HepG2 (cell line): ENCODE data around the gene XG. TPM values are rescaled to one million over a fixed set of nuclear protein-coding genes. Genes with fewer than 3 reads are reported as not detected.

Experiments
- ATAC-seq: fragments of 200-7000 bp; cut with Tn5 transposase; 3 replicates; pipeline ENCODE4 v1.9.1; 2020; ENCODE audit warnings: mild to moderate bottlenecking, moderate library complexity
- BruUV-seq: library from RNA; stranded (reverse); fragments of 400-500 nt; replicated peaks from 2 replicates; lab custom pipeline; 2021; lab: Mats Ljungman, UMichigan
- CTCF ChIA-PET: fragments of 300-600 bp; formaldehyde crosslinking; extraction: SDS; loops from one replicate; lab custom pipeline; 2021; ENCODE audit warnings: low total read pairs, inconsistent platforms, low intra/inter-chr PET ratio; lab: Yijun Ruan, JAX
- POLR2A ChIA-PET: fragments of 350-600 bp; sonication (Branson Sonifier 250); formaldehyde crosslinking; loops from one replicate; lab custom pipeline; 2020; ENCODE audit warnings: antibody characterized with exemption, inconsistent platforms; lab: Yijun Ruan, JAX
- DNase-seq: peaks from one replicate; pipeline ENCODE4 v3.0.0-alpha.2; 2015; ENCODE audit warnings: low spot score
- FAIRE-seq: peaks from 3 replicates; lab custom pipeline; 2011; peaks lifted over from hg19 to GRCh38; lab: Jason Lieb, UNC
- H2AFZ ChIP-seq: one replicate; pipeline ENCODE4 v1.6.1; 2011; ENCODE audit warnings: low read length, inconsistent platforms
- H3K27ac ChIP-seq: fragments of 300-600 bp; 3 replicates; pipeline ENCODE4 v1.8.0; 2011; ENCODE audit warnings: mixed run types, mild to moderate bottlenecking, mixed read lengths, low read length, inconsistent platforms; ENCODE audit not compliant: insufficient read depth; ENCODE audit errors: extremely low read length
- H3K27me3 ChIP-seq, 2 experiments: fragments of 200-600 bp in 1 of 2; 2 replicates in 1 of 2; 3 replicates in 1 of 2; pipeline versions ENCODE4 v1.6.0 to v1.8.0; 2011; ENCODE audit warnings: low read length in 2 of 2, mild to moderate bottlenecking in 2 of 2, moderate library complexity in 2 of 2, inconsistent platforms in 1 of 2; ENCODE audit not compliant: insufficient read depth in 2 of 2, control insufficient read depth in 1 of 2
- H3K36me3 ChIP-seq, 2 experiments: fragments of 200-600 bp in 1 of 2; replicated peaks in 1 of 2; 2 replicates in 1 of 2; 3 replicates in 1 of 2; pipeline versions ENCODE4 v1.5.1 to v1.8.0; 2011; ENCODE audit warnings: low read length in 2 of 2, inconsistent platforms in 1 of 2; ENCODE audit not compliant: insufficient read depth in 2 of 2, control insufficient read depth in 1 of 2
- H3K4me1 ChIP-seq: 2 replicates; pipeline ENCODE4 v1.5.1; 2012; ENCODE audit warnings: low read length, inconsistent platforms; ENCODE audit not compliant: insufficient read depth
- H3K4me2 ChIP-seq: 2 replicates; pipeline ENCODE4 v1.6.0; 2011; ENCODE audit warnings: low read depth, low read length, inconsistent platforms
- H3K4me3 ChIP-seq, 3 experiments: fragments of 200-600 bp in 1 of 3; sonication (generic), shearing (Covaris generic) in 1 of 3; replicated peaks in 1 of 3; 2 replicates each; pipeline ENCODE4 v1.5.1; 2011 to 2016; ENCODE audit warnings: low read length in 3 of 3, inconsistent platforms in 2 of 3, low read depth in 2 of 3, mild to moderate bottlenecking in 2 of 3, control low read depth in 1 of 3, mixed read lengths in 1 of 3; ENCODE audit not compliant: insufficient read depth in 1 of 3
- H3K79me2 ChIP-seq: one replicate; pipeline ENCODE4 v1.6.1; 2011; ENCODE audit warnings: low read length, inconsistent platforms; ENCODE audit not compliant: insufficient read depth
- H3K9ac ChIP-seq: 2 replicates; pipeline ENCODE4 v1.6.0; 2011; ENCODE audit warnings: mild to moderate bottlenecking, low read depth, low read length, inconsistent platforms; ENCODE audit not compliant: insufficient read depth
- H3K9me3 ChIP-seq: 2 replicates; pipeline ENCODE4 v1.5.1; 2012; ENCODE audit warnings: mild to moderate bottlenecking, low read length
- H4K20me1 ChIP-seq: 2 replicates; pipeline ENCODE4 v1.6.0; 2011; ENCODE audit warnings: inconsistent platforms, mild to moderate bottlenecking, low read length, moderate library complexity; ENCODE audit not compliant: insufficient read depth
- FOXM1 ChIP-seq: sonication (generic); formaldehyde crosslinking; IDR thresholded peaks from 2 replicates; pipeline ENCODE4 v1.5.0; 2020; ENCODE audit warnings: missing genetic modification reagents
- HMG20A ChIP-seq: IDR thresholded peaks from 2 replicates; pipeline ENCODE4 v1.6.1; 2016; ENCODE audit warnings: borderline replicate concordance
- HNF4G ChIP-seq, 2 experiments: sonication (generic) in 1 of 2; formaldehyde crosslinking in 1 of 2; IDR thresholded peaks; 2 replicates each; pipeline versions ENCODE4 v1.4.0 to v1.6.1; 2011 to 2020; ENCODE audit warnings: borderline replicate concordance in 2 of 2, low read depth in 2 of 2, mild to moderate bottlenecking in 2 of 2, low read length in 1 of 2, missing genetic modification reagents in 1 of 2, moderate library complexity in 1 of 2
- JUND ChIP-seq: sonication (generic); formaldehyde crosslinking; IDR thresholded peaks from 2 replicates; pipeline ENCODE4 v1.8.0; 2022; ENCODE audit warnings: mild to moderate bottlenecking, missing genetic modification reagents
- KDM4B ChIP-seq: sonication (generic); formaldehyde crosslinking; IDR thresholded peaks from 2 replicates; pipeline ENCODE4 v1.4.0; 2020; ENCODE audit warnings: missing genetic modification reagents
- NR2F1 ChIP-seq, 2 experiments: fragments of 450-650 bp in 1 of 2; formaldehyde crosslinking in 1 of 2; IDR thresholded peaks; 2 replicates each; pipeline versions ENCODE4 v1.5.0 to v1.6.1; 2016 to 2020; ENCODE audit warnings: mild to moderate bottlenecking in 1 of 2, missing compliant biosample characterization in 1 of 2, missing genetic modification reagents in 1 of 2, moderate library complexity in 1 of 2
- RFX3 ChIP-seq: IDR thresholded peaks from 2 replicates; pipeline ENCODE4 v1.6.1; 2016; ENCODE audit warnings: missing biosample characterization, missing genetic modification reagents
- SAP130 ChIP-seq: IDR thresholded peaks from 2 replicates; pipeline ENCODE4 v1.6.1; 2016; ENCODE audit warnings: low read depth
- WGBS: methylation state at CpG from one replicate; pipeline ENCODE4 v1.1.6; 2017; ENCODE audit warnings: low lambda C conversion rate; 5-methylcytosine and 5-hydroxymethylcytosine counted together
- in situ Hi-C: cut with HindIII; loops from 2 replicates; pipeline ENCODE4 v1.10.0; 2017; ENCODE audit warnings: low pct_unique_long_range_greater_than_20kb; ENCODE audit not compliant: extremely low pct_ligation_motif_present
- intact Hi-C: fragments of 100-400 bp; cut with micrococcal nuclease; formaldehyde crosslinking; loops from one replicate; pipeline ENCODE4 v1.10.0; 2022; ENCODE audit not compliant: unreplicated experiment
- polyA plus RNA-seq, 8 experiments: library from polyadenylated mRNA; depleted of rRNA in 3 of 8; stranded (reverse) in 7 of 8; unstranded in 1 of 8; fragments of >200 nt; fragmentation: Illumina TruSeq in 4 of 8; extraction: Trizol in 4 of 8; gene quantifications; 2 replicates each; pipeline versions ENCODE4 v1.2.1 to v1.2.3, GENCODE V29; 2011 to 2016; ENCODE audit warnings: low read depth in 4 of 8, missing spikeins in 1 of 8, mixed read lengths in 1 of 8; ENCODE audit not compliant: insufficient read depth in 1 of 8
- total RNA-seq, 5 experiments: library from RNA; depleted of rRNA; stranded (reverse); fragments of >200 nt; fragmentation: Illumina TruSeq; extraction: Trizol; gene quantifications; 2 replicates each; pipeline ENCODE4 v1.2.3, GENCODE V29; 2016; ENCODE audit warnings: low read depth in 1 of 5
- TF ChIP-seq, protein P1 (sequence below): sonication (generic); formaldehyde crosslinking; IDR thresholded peaks from 2 replicates; pipeline ENCODE4 v1.4.0; 2020; ENCODE audit warnings: missing genetic modification reagents
- TF ChIP-seq, protein P2 (sequence below): IDR thresholded peaks from 2 replicates; pipeline ENCODE4 v1.6.1; 2016; ENCODE audit warnings: missing compliant biosample characterization, missing genetic modification reagents, borderline replicate concordance
- TF ChIP-seq, protein P3 (sequence below): sonication (generic); formaldehyde crosslinking; IDR thresholded peaks from 2 replicates; pipeline ENCODE4 v1.5.0; 2020; ENCODE audit warnings: missing genetic modification reagents
- TF ChIP-seq, protein P4 (sequence below): sonication (generic); formaldehyde crosslinking; IDR thresholded peaks from 2 replicates; pipeline ENCODE4 v1.4.0; 2020; ENCODE audit warnings: mild to moderate bottlenecking, missing genetic modification reagents

XG gene
- total and polyA plus RNA-seq, 2 of the 13 experiments (the other 11 are each of a cell fraction or from before 2014, with no cell fraction given), result not detected

DNA sequence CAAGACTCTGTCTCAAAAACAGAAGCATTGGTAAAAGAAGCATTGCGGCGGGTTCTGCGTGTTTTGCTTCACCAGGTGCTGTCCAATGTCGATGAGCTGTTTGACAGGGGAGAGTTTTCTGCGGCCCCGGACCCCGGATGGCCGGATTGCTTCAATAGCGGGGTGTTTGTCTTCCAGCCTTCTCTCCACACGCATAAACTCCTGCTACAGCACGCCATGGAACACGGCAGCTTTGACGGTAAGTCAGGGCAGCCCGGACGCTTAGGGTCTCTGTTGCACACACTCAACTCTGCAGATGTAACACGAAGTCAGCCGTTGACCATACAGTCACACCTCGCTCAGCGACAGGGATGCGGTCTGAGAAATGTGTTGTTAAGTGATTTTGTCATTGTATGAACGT lies 103.1 kb downstream of the XG start:
- no peak for DNase-seq
- no peak for ATAC-seq
- Histone ChIP-seq H3K79me2 (no peaks in the 10 kb centered on the region), H3K4me3 (no peak overlapping the region), H3K9ac (no peak overlapping the region), H2AFZ (no peak overlapping the region), H3K27me3 (no peaks in the 10 kb centered on the region), H3K9me3 (no peaks in the 10 kb centered on the region), H3K4me1 (no peaks in the 10 kb centered on the region), H4K20me1 (no peaks in the 10 kb centered on the region), H3K27ac (no peak overlapping the region), H3K36me3 (peaks cover 0 to 14% of the 10 kb centered on the region in 2 experiments; a peak in 2 of 5 replicates), H3K4me2 (no peak overlapping the region)
- in situ Hi-C loops, result no loop called here
- intact Hi-C loops, result no loop called here
- no TSS peak for BruUV-seq
- WGBS, result 100% methylated on average over 6 of the region's 21 CpGs
- ChIA-PET POLR2A (no interaction called here), CTCF (no interaction called here)
- TF ChIP-seq, protein P1, sequence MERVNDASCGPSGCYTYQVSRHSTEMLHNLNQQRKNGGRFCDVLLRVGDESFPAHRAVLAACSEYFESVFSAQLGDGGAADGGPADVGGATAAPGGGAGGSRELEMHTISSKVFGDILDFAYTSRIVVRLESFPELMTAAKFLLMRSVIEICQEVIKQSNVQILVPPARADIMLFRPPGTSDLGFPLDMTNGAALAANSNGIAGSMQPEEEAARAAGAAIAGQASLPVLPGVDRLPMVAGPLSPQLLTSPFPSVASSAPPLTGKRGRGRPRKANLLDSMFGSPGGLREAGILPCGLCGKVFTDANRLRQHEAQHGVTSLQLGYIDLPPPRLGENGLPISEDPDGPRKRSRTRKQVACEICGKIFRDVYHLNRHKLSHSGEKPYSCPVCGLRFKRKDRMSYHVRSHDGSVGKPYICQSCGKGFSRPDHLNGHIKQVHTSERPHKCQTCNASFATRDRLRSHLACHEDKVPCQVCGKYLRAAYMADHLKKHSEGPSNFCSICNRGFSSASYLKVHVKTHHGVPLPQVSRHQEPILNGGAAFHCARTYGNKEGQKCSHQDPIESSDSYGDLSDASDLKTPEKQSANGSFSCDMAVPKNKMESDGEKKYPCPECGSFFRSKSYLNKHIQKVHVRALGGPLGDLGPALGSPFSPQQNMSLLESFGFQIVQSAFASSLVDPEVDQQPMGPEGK, result no peak
- TF ChIP-seq HMG20A (CRISPR knock-in tag) (no peak), JUND (CRISPR knock-in tag) (no peak), NR2F1 (CRISPR knock-in tag; IDR thresholded peaks at IDR 0.05) (no peak), SAP130 (no peak), HNF4G (IDR thresholded peaks at IDR 0.05; ENCODE audit: borderline replicate concordance, low read depth, low read length) (no peak), HNF4G (CRISPR knock-in tag; IDR thresholded peaks at IDR 0.05; ENCODE audit: borderline replicate concordance, low read depth) (no peak), RFX3 (CRISPR knock-in tag) (no peak), FOXM1 (CRISPR knock-in tag) (no peak), KDM4B (no peak)
- TF ChIP-seq, protein P2, sequence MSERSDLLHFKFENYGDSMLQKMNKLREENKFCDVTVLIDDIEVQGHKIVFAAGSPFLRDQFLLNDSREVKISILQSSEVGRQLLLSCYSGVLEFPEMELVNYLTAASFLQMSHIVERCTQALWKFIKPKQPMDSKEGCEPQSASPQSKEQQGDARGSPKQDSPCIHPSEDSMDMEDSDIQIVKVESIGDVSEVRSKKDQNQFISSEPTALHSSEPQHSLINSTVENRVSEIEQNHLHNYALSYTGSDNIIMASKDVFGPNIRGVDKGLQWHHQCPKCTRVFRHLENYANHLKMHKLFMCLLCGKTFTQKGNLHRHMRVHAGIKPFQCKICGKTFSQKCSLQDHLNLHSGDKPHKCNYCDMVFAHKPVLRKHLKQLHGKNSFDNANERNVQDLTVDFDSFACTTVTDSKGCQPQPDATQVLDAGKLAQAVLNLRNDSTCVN, result no peak
- TF ChIP-seq, protein P3, sequence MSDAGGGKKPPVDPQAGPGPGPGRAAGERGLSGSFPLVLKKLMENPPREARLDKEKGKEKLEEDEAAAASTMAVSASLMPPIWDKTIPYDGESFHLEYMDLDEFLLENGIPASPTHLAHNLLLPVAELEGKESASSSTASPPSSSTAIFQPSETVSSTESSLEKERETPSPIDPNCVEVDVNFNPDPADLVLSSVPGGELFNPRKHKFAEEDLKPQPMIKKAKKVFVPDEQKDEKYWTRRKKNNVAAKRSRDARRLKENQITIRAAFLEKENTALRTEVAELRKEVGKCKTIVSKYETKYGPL (CRISPR knock-in tag), result no peak
- TF ChIP-seq, protein P4, sequence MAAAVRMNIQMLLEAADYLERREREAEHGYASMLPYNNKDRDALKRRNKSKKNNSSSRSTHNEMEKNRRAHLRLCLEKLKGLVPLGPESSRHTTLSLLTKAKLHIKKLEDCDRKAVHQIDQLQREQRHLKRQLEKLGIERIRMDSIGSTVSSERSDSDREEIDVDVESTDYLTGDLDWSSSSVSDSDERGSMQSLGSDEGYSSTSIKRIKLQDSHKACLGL (CRISPR knock-in tag), result no peak
- no peak for FAIRE-seq
